GM23338 (cell line): ENCODE results near the gene PIWIL4. TPM values are rescaled to one million over a fixed set of nuclear protein-coding genes. Genes with fewer than 3 reads are reported as not detected.

Source experiments
- ATAC-seq: fragments of 200-7000 bp; cut with Tn5 transposase; 3 replicates; pipeline ENCODE4 v1.9.1; 2020
- DNase-seq: peaks from one replicate; pipeline ENCODE4 v3.0.0-alpha.2; 2015; ENCODE audit warnings: low spot score
- H2AFZ ChIP-seq: fragments of 200-600 bp; sonication (generic); 2 replicates; pipeline ENCODE4 v1.8.0; 2016; ENCODE audit warnings: antibody characterized with exemption, mild to moderate bottlenecking, moderate library complexity
- H3F3A ChIP-seq: fragments of 200-600 bp; sonication (generic); replicated peaks from 2 replicates; pipeline ENCODE4 v1.8.0; 2017; ENCODE audit warnings: antibody characterized with exemption, mixed run types, low read depth
- H3K27ac ChIP-seq: fragments of 200-600 bp; sonication (generic); 2 replicates; pipeline ENCODE4 v1.6.1; 2016; ENCODE audit warnings: low read depth
- H3K27me3 ChIP-seq: fragments of 200-600 bp; sonication (generic); 2 replicates; pipeline ENCODE4 v1.8.0; 2016; ENCODE audit warnings: mild to moderate bottlenecking, mixed run types, moderate library complexity; ENCODE audit not compliant: insufficient read depth
- H3K36me3 ChIP-seq: fragments of 200-600 bp; sonication (generic); 2 replicates; pipeline ENCODE4 v1.8.0; 2016; ENCODE audit warnings: mild to moderate bottlenecking; ENCODE audit not compliant: insufficient read depth
- H3K4me1 ChIP-seq: fragments of 200-600 bp; sonication (generic); 2 replicates; pipeline ENCODE4 v1.8.0; 2016; ENCODE audit warnings: mild to moderate bottlenecking, moderate library complexity; ENCODE audit not compliant: insufficient read depth
- H3K4me2 ChIP-seq: fragments of 200-600 bp; sonication (generic); 2 replicates; pipeline ENCODE4 v1.7.1; 2017; ENCODE audit warnings: mixed run types
- H3K4me3 ChIP-seq: fragments of 200-600 bp; sonication (generic); 2 replicates; pipeline ENCODE4 v1.6.1; 2016; ENCODE audit warnings: mixed run types
- H3K79me2 ChIP-seq: fragments of 200-600 bp; sonication (generic); replicated peaks from 2 replicates; pipeline ENCODE4 v1.8.0; 2017; ENCODE audit warnings: mild to moderate bottlenecking; ENCODE audit not compliant: insufficient read depth
- H3K9me2 ChIP-seq: fragments of 200-600 bp; sonication (generic); 2 replicates; pipeline ENCODE4 v1.8.0; 2017; ENCODE audit not compliant: insufficient read depth
- H4K20me1 ChIP-seq: fragments of 200-600 bp; sonication (generic); replicated peaks from 2 replicates; pipeline ENCODE4 v1.8.0; 2017; ENCODE audit warnings: mild to moderate bottlenecking; ENCODE audit not compliant: insufficient read depth
- H3K27ac Mint-ChIP-seq: 2 replicates; pipeline ENCODE4 v1.8.0; 2020; ENCODE audit warnings: inconsistent platforms, mild to moderate bottlenecking, moderate library complexity, mixed read lengths
- H3K27me3 Mint-ChIP-seq: 3 replicates; pipeline ENCODE4 v1.8.0; 2022; ENCODE audit warnings: low read depth, mild to moderate bottlenecking, moderate library complexity, mixed read lengths, inconsistent platforms; ENCODE audit not compliant: insufficient read depth, poor library complexity
- H3K36me3 Mint-ChIP-seq: 3 replicates; pipeline ENCODE4 v1.8.0; 2021; ENCODE audit warnings: low read depth, mild to moderate bottlenecking, inconsistent platforms, moderate library complexity, mixed read lengths
- H3K4me1 Mint-ChIP-seq: 3 replicates; pipeline ENCODE4 v1.8.0; 2020; ENCODE audit warnings: mild to moderate bottlenecking, inconsistent platforms, mixed read lengths
- H3K4me3 Mint-ChIP-seq: 3 replicates; pipeline ENCODE4 v1.8.0; 2021; ENCODE audit warnings: moderate library complexity, mild to moderate bottlenecking, inconsistent platforms, mixed read lengths
- H3K9me3 Mint-ChIP-seq: 3 replicates; pipeline ENCODE4 v1.8.0; 2020; ENCODE audit warnings: moderate library complexity, mild to moderate bottlenecking, inconsistent platforms, mixed read lengths
- CREB1 ChIP-seq: fragments of 250-450 bp; sonication (Bioruptor Pico); IDR thresholded peaks from 2 replicates; pipeline ENCODE4 v1.5.0; 2020; ENCODE audit warnings: low read depth, mild to moderate bottlenecking, moderate library complexity
- NANOG ChIP-seq: IDR thresholded peaks from 2 replicates; pipeline ENCODE4 v1.6.1; 2016; ENCODE audit warnings: antibody characterized with exemption, borderline replicate concordance
- POLR2AphosphoS5 ChIP-seq: IDR thresholded peaks from 2 replicates; pipeline ENCODE4 v1.6.1; 2016; ENCODE audit warnings: antibody characterized with exemption, low read depth
- REST ChIP-seq: IDR thresholded peaks from one replicate; pipeline ENCODE4 v1.6.1; 2018; ENCODE audit warnings: antibody characterized with exemption; ENCODE audit not compliant: unreplicated experiment
- polyA plus RNA-seq: library from polyadenylated mRNA; unstranded; fragments of >200 nt; fragmentation: Nextera tagmentation; extraction: Ambion mirVana; gene quantifications from 2 replicates; pipeline ENCODE4 v1.2.1, GENCODE V29; 2016
- total RNA-seq: library from RNA; depleted of rRNA; stranded (reverse); fragments of >200 nt; shearing (Covaris generic); gene quantifications from 2 replicates; pipeline ENCODE4 v1.2.3, GENCODE V29; 2014
- TF ChIP-seq, protein P1 (sequence below), 2 experiments: fragments of 200-600 bp in 1 of 2; sonication (generic) in 1 of 2; conservative IDR thresholded peaks; 2 replicates each; pipeline versions ENCODE4 v1.5.1 to v1.6.1; 2016 to 2017; ENCODE audit warnings: antibody characterized with exemption in 2 of 2, low read depth in 2 of 2, mild to moderate bottlenecking in 2 of 2, moderate library complexity in 1 of 2

The PIWIL4 gene
- total and polyA plus RNA-seq, 2 experiments from 2014 or later, result 0.23 to 0.66 TPM

GRCh38 chr11:94664346-94664745 lies 97.2 kb downstream of the PIWIL4 start (continued):
- no peak for TF ChIP-seq NANOG
- TF ChIP-seq, protein P1, sequence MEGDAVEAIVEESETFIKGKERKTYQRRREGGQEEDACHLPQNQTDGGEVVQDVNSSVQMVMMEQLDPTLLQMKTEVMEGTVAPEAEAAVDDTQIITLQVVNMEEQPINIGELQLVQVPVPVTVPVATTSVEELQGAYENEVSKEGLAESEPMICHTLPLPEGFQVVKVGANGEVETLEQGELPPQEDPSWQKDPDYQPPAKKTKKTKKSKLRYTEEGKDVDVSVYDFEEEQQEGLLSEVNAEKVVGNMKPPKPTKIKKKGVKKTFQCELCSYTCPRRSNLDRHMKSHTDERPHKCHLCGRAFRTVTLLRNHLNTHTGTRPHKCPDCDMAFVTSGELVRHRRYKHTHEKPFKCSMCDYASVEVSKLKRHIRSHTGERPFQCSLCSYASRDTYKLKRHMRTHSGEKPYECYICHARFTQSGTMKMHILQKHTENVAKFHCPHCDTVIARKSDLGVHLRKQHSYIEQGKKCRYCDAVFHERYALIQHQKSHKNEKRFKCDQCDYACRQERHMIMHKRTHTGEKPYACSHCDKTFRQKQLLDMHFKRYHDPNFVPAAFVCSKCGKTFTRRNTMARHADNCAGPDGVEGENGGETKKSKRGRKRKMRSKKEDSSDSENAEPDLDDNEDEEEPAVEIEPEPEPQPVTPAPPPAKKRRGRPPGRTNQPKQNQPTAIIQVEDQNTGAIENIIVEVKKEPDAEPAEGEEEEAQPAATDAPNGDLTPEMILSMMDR (conservative IDR thresholded peaks at IDR 0.05; ENCODE audit: low read depth in 2 of 2), result no peak

DNA sequence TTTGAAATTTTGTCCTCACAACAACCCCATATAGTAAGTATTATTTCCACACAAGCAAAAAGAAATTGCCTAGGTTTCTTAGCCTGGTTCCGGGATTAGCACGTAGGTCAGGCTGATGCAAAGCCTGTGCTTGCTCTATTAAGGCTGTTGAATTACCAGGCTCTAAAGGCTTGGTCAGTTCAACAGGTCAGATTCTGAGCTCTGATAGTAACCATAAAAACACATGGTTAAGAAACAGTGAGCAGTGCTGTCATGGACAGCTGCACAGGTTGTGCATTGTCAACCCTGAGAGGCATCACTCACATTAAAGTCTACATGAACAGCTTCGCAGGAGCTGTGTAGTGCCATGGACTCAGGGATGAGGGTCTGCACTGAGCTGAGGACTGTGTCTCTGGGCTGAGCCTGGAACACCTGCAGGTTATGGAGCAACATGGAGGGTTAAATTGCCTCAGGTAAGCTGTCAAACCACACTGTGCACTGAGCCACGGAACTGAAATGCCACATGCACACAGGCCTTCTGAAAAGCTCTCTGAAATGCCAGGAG lies 98.0 kb downstream of the PIWIL4 start:
- H3K36me3 ChIP-seq, result peaks cover 18% of the 10 kb centered on the region

More for the DNA sequence above, 98.0 kb downstream of the PIWIL4 start:
- Mint-ChIP-seq H3K9me3 (peaks cover 17% of the 10 kb centered on the region), H3K4me1 (peaks cover 46% of the 10 kb centered on the region), H3K36me3 (peaks cover 93% of the 10 kb centered on the region), H3K27me3 (peaks cover 6% of the 10 kb centered on the region), H3K4me3 (no peak overlapping the region), H3K27ac (peak overlapping the region; percentile 31; the same call in 1 of the 2 replicates)
- no peaks in the 10 kb centered on the region for H4K20me1 ChIP-seq
- H3K27ac ChIP-seq, result peak overlapping the region; percentile 47; the same call in 1 of the 2 replicates
- ATAC-seq (no peak), DNase-seq (no peak)
- H3K4me2 ChIP-seq, result no peak overlapping the region
- H3K4me1 ChIP-seq, result peaks cover 21% of the 10 kb centered on the region
- H3K79me2 ChIP-seq, result peaks cover 27% of the 10 kb centered on the region
- peaks cover 17% of the 10 kb centered on the region; the same call in 1 of the 2 replicates for H3F3A ChIP-seq
- no peaks in the 10 kb centered on the region for H3K27me3 ChIP-seq
- H2AFZ ChIP-seq, result no peak overlapping the region
- no peaks in the 10 kb centered on the region for H3K9me2 ChIP-seq
- no peak overlapping the region for H3K4me3 ChIP-seq
- TF ChIP-seq POLR2AphosphoS5 (peak; percentile 48), NANOG (no peak), CREB1 (CRISPR knock-in tag) (no peak), REST (no peak)
